Stimulated activated CD8-positive, alpha-beta memory T cell treated with anti-CD3 and anti-CD28 coated beads, Interleukin-4, amount 100 ng/mL, for 4 hours (primary cell): ENCODE results near the gene EXOC4.
"Not testable (repeated sequence)": the region's sequence is repeated elsewhere in the genome, so short reads cannot be mapped to it uniquely, and the experiment has no call there.

Source experiments
- DNase-seq, 2 donors: peaks; one replicate each; pipeline ENCODE4 v3.0.0-alpha.2; 2020; ENCODE audit warnings: low read depth in 2 of 2, low spot score in 1 of 2

The EXOC4 gene

GRCh38 chr7:133962646-133963045 is 709.8 kb downstream of the EXOC4 start:
- no peak for DNase-seq

- DNase-seq: no peak
These were observed 710.8 kb downstream of the EXOC4 start for GRCh38 chr7:133963629-133964028.

- DNase-seq: no peak
These were observed 718.7 kb downstream of the EXOC4 start for GRCh38 chr7:133971625-133972024.

GRCh38 chr7:133973710-133974109 is 720.8 kb downstream of the EXOC4 start:
- no peak for DNase-seq

- no peak for DNase-seq
These were observed 722.3 kb downstream of the EXOC4 start for GRCh38 chr7:133975130-133975529.

GRCh38 chr7:133976140-133976539 is 723.3 kb downstream of the EXOC4 start:
- no peak for DNase-seq

- no peak for DNase-seq
These were observed 724.8 kb downstream of the EXOC4 start for GRCh38 chr7:133977409-133978274.

GRCh38 chr7:133978502-133979295 is 725.8 kb downstream of the EXOC4 start:
- no peak for DNase-seq

- DNase-seq: no peak
These were observed 727.9 kb downstream of the EXOC4 start for GRCh38 chr7:133980804-133981203.

- no peak for DNase-seq
These were observed 731.0 kb downstream of the EXOC4 start for GRCh38 chr7:133983685-133984419.

- no peak for DNase-seq
These were observed 732.4 kb downstream of the EXOC4 start for GRCh38 chr7:133985300-133985699.

- DNase-seq: no peak
These were observed 734.7 kb downstream of the EXOC4 start for GRCh38 chr7:133987582-133987981.

GRCh38 chr7:133993547-133993946 is 740.7 kb downstream of the EXOC4 start:
- DNase-seq: no peak

GRCh38 chr7:133994100-133994499 is 741.2 kb downstream of the EXOC4 start:
- DNase-seq: not testable (repeated sequence)

- DNase-seq: no peak
These were observed 744.6 kb downstream of the EXOC4 start for GRCh38 chr7:133997463-133997862.

GRCh38 chr7:133999178-133999577 is 746.3 kb downstream of the EXOC4 start:
- no peak for DNase-seq

- no peak for DNase-seq
These were observed 752.1 kb downstream of the EXOC4 start for GRCh38 chr7:134004829-134005505.

GRCh38 chr7:134009314-134010110 is 756.6 kb downstream of the EXOC4 start:
- DNase-seq: no peak

- no peak for DNase-seq
These were observed 760.4 kb downstream of the EXOC4 start for GRCh38 chr7:134013249-134013648.

- DNase-seq: no peak
These were observed 762.1 kb downstream of the EXOC4 start for GRCh38 chr7:134014935-134015334.
